H9 (cell line): ENCODE data around the gene FBLN2. TPM values are rescaled to one million over a fixed set of nuclear protein-coding genes. Genes with fewer than 3 reads are reported as not detected.

Source experiments
- DNase-seq: peaks from one replicate; pipeline ENCODE4 v3.0.0-alpha.2; 2017
- H2AFZ ChIP-seq: one replicate; pipeline ENCODE4 v1.6.1; 2013; ENCODE audit warnings: mild to moderate bottlenecking, low read length, control low read depth, moderate library complexity
- H2AK5ac ChIP-seq: 2 replicates; pipeline ENCODE4 v1.6.1; 2013; ENCODE audit warnings: low read length, control low read depth, mixed read lengths; ENCODE audit not compliant: insufficient read length
- H2BK120ac ChIP-seq: one replicate; pipeline ENCODE4 v1.6.1; 2013; ENCODE audit warnings: low read depth, mild to moderate bottlenecking, low read length, control low read depth, inconsistent platforms; ENCODE audit not compliant: poor library complexity, severe bottlenecking
- H2BK12ac ChIP-seq: 2 replicates; pipeline ENCODE4 v1.6.1; 2013; ENCODE audit warnings: low read length, control low read depth, mixed read lengths, low read depth; ENCODE audit not compliant: insufficient read length
- H2BK15ac ChIP-seq: 2 replicates; pipeline ENCODE4 v1.6.1; 2013; ENCODE audit warnings: low read depth, low read length, control low read depth
- H2BK20ac ChIP-seq: one replicate; pipeline ENCODE4 v1.6.1; 2013; ENCODE audit warnings: low read depth, mild to moderate bottlenecking, low read length, control low read depth, inconsistent platforms; ENCODE audit not compliant: poor library complexity, severe bottlenecking
- H2BK5ac ChIP-seq: 2 replicates; pipeline ENCODE4 v1.6.1; 2013; ENCODE audit warnings: low read length, control low read depth, mixed read lengths; ENCODE audit not compliant: insufficient read length
- H3K14ac ChIP-seq: 2 replicates; pipeline ENCODE4 v1.6.1; 2013; ENCODE audit warnings: low read length, control low read depth; ENCODE audit not compliant: insufficient read depth
- H3K18ac ChIP-seq: 2 replicates; pipeline ENCODE4 v1.6.1; 2013; ENCODE audit warnings: low read depth, mild to moderate bottlenecking, mixed read lengths, low read length, control low read depth; ENCODE audit not compliant: insufficient read length
- H3K23ac ChIP-seq: 2 replicates; pipeline ENCODE4 v1.6.1; 2013; ENCODE audit warnings: low read length, control low read depth, mixed read lengths, low read depth; ENCODE audit not compliant: insufficient read length
- H3K23me2 ChIP-seq: 2 replicates; pipeline ENCODE4 v1.6.1; 2013; ENCODE audit warnings: low read depth, mild to moderate bottlenecking, mixed read lengths, low read length, control low read depth; ENCODE audit not compliant: insufficient read length, poor library complexity, severe bottlenecking
- H3K27ac ChIP-seq: 2 replicates; pipeline ENCODE4 v1.5.1; 2013; ENCODE audit warnings: low read length, control low read depth, mixed read lengths, low read depth; ENCODE audit not compliant: insufficient read length
- H3K27me3 ChIP-seq: 2 replicates; pipeline ENCODE4 v1.6.1; 2013; ENCODE audit warnings: low read length, control low read depth, inconsistent platforms; ENCODE audit not compliant: insufficient read depth
- H3K4ac ChIP-seq: 2 replicates; pipeline ENCODE4 v1.6.1; 2013; ENCODE audit warnings: low read depth, mild to moderate bottlenecking, control low read depth, inconsistent platforms, low read length, moderate library complexity
- H3K4me1 ChIP-seq: 2 replicates; pipeline ENCODE4 v1.6.1; 2013; ENCODE audit warnings: low read length, control low read depth, inconsistent platforms; ENCODE audit not compliant: insufficient read depth
- H3K4me2 ChIP-seq: 2 replicates; pipeline ENCODE4 v1.6.1; 2013; ENCODE audit warnings: low read length, control low read depth, mixed read lengths; ENCODE audit not compliant: insufficient read length, insufficient read depth
- H3K56ac ChIP-seq: 2 replicates; pipeline ENCODE4 v1.6.1; 2013; ENCODE audit warnings: low read depth, mild to moderate bottlenecking, mixed read lengths, low read length, control low read depth; ENCODE audit not compliant: insufficient read length
- H3K79me1 ChIP-seq: 2 replicates; pipeline ENCODE4 v1.6.1; 2013; ENCODE audit warnings: low read depth, mild to moderate bottlenecking, moderate library complexity, low read length, control low read depth, inconsistent platforms; ENCODE audit not compliant: insufficient read depth, poor library complexity, severe bottlenecking
- H3K79me2 ChIP-seq: 2 replicates; pipeline ENCODE4 v1.6.1; 2013; ENCODE audit warnings: low read length, control low read depth, inconsistent platforms; ENCODE audit not compliant: insufficient read depth
- H3K9ac ChIP-seq: 2 replicates; pipeline ENCODE4 v1.6.1; 2013; ENCODE audit warnings: low read length, control low read depth, mixed read lengths; ENCODE audit not compliant: insufficient read length; ENCODE audit errors: extremely low read depth
- H3K9me3 ChIP-seq: one replicate; pipeline ENCODE4 v1.6.1; 2013; ENCODE audit warnings: low read depth, low read length, inconsistent platforms; ENCODE audit not compliant: control insufficient read depth
- H3T11ph ChIP-seq: one replicate; pipeline ENCODE4 v1.6.1; 2013; ENCODE audit warnings: mild to moderate bottlenecking, low read length, control low read depth, inconsistent platforms
- H4K20me1 ChIP-seq: one replicate; pipeline ENCODE4 v1.6.1; 2013; ENCODE audit not compliant: control insufficient read depth, insufficient read length, insufficient read depth
- H4K5ac ChIP-seq: 2 replicates; pipeline ENCODE4 v1.6.1; 2013; ENCODE audit warnings: low read depth, mild to moderate bottlenecking, mixed read lengths, low read length, control low read depth; ENCODE audit not compliant: insufficient read length
- H4K8ac ChIP-seq: replicated peaks from 2 replicates; pipeline ENCODE4 v1.6.1; 2013; ENCODE audit warnings: low read length, control low read depth, mixed read lengths, low read depth; ENCODE audit not compliant: insufficient read length
- H4K91ac ChIP-seq: 2 replicates; pipeline ENCODE4 v1.6.1; 2013; ENCODE audit warnings: low read depth, mild to moderate bottlenecking, moderate library complexity, mixed read lengths, low read length, control low read depth; ENCODE audit not compliant: insufficient read length
- H3K27ac Mint-ChIP-seq, 3 experiments: 2 replicates in 2 of 3; 3 replicates in 1 of 3; pipeline ENCODE4 v1.8.0; 2020 to 2021; ENCODE audit warnings: mixed read lengths in 3 of 3, mild to moderate bottlenecking in 1 of 3, moderate library complexity in 1 of 3
- H3K27me3 Mint-ChIP-seq: 2 replicates; pipeline ENCODE4 v1.8.0; 2021; ENCODE audit warnings: low read depth, mild to moderate bottlenecking, moderate library complexity, mixed read lengths
- H3K36me3 Mint-ChIP-seq, 3 experiments: 2 replicates in 2 of 3; 3 replicates in 1 of 3; pipeline ENCODE4 v1.8.0; 2020 to 2021; ENCODE audit warnings: low read depth in 3 of 3, mixed read lengths in 3 of 3; ENCODE audit not compliant: insufficient read depth in 1 of 3
- H3K4me1 Mint-ChIP-seq, 2 experiments: 2 replicates each; pipeline ENCODE4 v1.8.0; 2020; ENCODE audit warnings: mixed read lengths in 2 of 2
- H3K4me3 Mint-ChIP-seq, 2 experiments: 2 replicates in 1 of 2; 3 replicates in 1 of 2; pipeline ENCODE4 v1.8.0; 2020 to 2021; ENCODE audit warnings: mild to moderate bottlenecking in 2 of 2, mixed read lengths in 2 of 2, moderate library complexity in 1 of 2
- H3K9me3 Mint-ChIP-seq, 2 experiments: 2 replicates in 1 of 2; 3 replicates in 1 of 2; pipeline ENCODE4 v1.8.0; 2020; ENCODE audit warnings: mild to moderate bottlenecking in 2 of 2, mixed read lengths in 2 of 2, moderate library complexity in 1 of 2
- WGBS: extraction: QIAGEN DNeasy Blood & Tissue Kit; methylation state at CpG from one replicate; pipeline ENCODE4 v1.1.7; 2013; ENCODE audit warnings: missing lambda C conversion rate, low lambda C conversion rate, mixed read lengths; ENCODE audit not compliant: insufficient read length; ENCODE audit errors: extremely low coverage; 5-methylcytosine and 5-hydroxymethylcytosine counted together
- total RNA-seq: library from RNA; stranded (reverse); gene quantifications from 2 replicates; pipeline ENCODE4 v1.2.1, GENCODE V29; 2021
- TF ChIP-seq, protein P1 (sequence below): fragments of 200-600 bp; sonication (generic); conservative IDR thresholded peaks from 3 replicates; pipeline ENCODE4 v1.8.0; 2021; ENCODE audit warnings: antibody characterized with exemption, mild to moderate bottlenecking

Gene FBLN2
- total RNA-seq, 1 experiment from 2014 or later, result 11.8 TPM

GRCh38 chr3:13598926-13599886 is 50.3 kb downstream of the FBLN2 start:
- H4K20me1 ChIP-seq, result peaks cover 3% of the 10 kb centered on the region
- H2BK20ac ChIP-seq, result no peak overlapping the region
- Mint-ChIP-seq H3K9me3 (no peaks in the 10 kb centered on the region), H3K27ac (no peak overlapping the region; a peak in 3 of 7 replicates), H3K4me3 (no peak overlapping the region; a peak in 1 of 5 replicates), H3K4me1 (peaks cover 21 to 29% of the 10 kb centered on the region in 2 experiments), H3K36me3 (no peaks in the 10 kb centered on the region), H3K27me3 (peaks cover 3% of the 10 kb centered on the region)
- H3K23me2 ChIP-seq, result no peaks in the 10 kb centered on the region
- H2BK5ac ChIP-seq, result no peak overlapping the region
- H2BK120ac ChIP-seq, result no peak overlapping the region
- WGBS, result 100% methylated on average over 1 of the region's 10 CpGs
- H4K91ac ChIP-seq, result no peak overlapping the region
- H2AFZ ChIP-seq, result no peak overlapping the region
- H3K79me1 ChIP-seq, result no peaks in the 10 kb centered on the region
- H2AK5ac ChIP-seq, result no peak overlapping the region
- no peak overlapping the region for H3K18ac ChIP-seq
- no peak overlapping the region for H3K23ac ChIP-seq
- no peak overlapping the region for H4K8ac ChIP-seq
- H3K27ac ChIP-seq, result no peak overlapping the region
- DNase-seq, result no peak
- H3T11ph ChIP-seq, result no peak overlapping the region
- H2BK12ac ChIP-seq, result no peak overlapping the region
- H3K9me3 ChIP-seq, result no peaks in the 10 kb centered on the region
- no peak overlapping the region for H3K56ac ChIP-seq
- H3K27me3 ChIP-seq, result no peaks in the 10 kb centered on the region
- no peak overlapping the region; the same call in 1 of the 2 replicates for H3K14ac ChIP-seq
- no peaks in the 10 kb centered on the region for H3K4me1 ChIP-seq
- H4K5ac ChIP-seq, result no peak overlapping the region
- no peak overlapping the region for H2BK15ac ChIP-seq
- no peak overlapping the region for H3K4ac ChIP-seq
- no peak overlapping the region for H3K4me2 ChIP-seq
- TF ChIP-seq, protein P1, sequence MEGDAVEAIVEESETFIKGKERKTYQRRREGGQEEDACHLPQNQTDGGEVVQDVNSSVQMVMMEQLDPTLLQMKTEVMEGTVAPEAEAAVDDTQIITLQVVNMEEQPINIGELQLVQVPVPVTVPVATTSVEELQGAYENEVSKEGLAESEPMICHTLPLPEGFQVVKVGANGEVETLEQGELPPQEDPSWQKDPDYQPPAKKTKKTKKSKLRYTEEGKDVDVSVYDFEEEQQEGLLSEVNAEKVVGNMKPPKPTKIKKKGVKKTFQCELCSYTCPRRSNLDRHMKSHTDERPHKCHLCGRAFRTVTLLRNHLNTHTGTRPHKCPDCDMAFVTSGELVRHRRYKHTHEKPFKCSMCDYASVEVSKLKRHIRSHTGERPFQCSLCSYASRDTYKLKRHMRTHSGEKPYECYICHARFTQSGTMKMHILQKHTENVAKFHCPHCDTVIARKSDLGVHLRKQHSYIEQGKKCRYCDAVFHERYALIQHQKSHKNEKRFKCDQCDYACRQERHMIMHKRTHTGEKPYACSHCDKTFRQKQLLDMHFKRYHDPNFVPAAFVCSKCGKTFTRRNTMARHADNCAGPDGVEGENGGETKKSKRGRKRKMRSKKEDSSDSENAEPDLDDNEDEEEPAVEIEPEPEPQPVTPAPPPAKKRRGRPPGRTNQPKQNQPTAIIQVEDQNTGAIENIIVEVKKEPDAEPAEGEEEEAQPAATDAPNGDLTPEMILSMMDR, result no peak
- no peak overlapping the region for H3K9ac ChIP-seq
- no peaks in the 10 kb centered on the region for H3K79me2 ChIP-seq
